ENCODE results near the gene GRIN2A. TPM values are rescaled to one million over a fixed set of nuclear protein-coding genes. Genes with fewer than 3 reads are reported as not detected.

The GRIN2A gene
- polyA plus RNA-seq, 1 experiment = not detected

DNA sequence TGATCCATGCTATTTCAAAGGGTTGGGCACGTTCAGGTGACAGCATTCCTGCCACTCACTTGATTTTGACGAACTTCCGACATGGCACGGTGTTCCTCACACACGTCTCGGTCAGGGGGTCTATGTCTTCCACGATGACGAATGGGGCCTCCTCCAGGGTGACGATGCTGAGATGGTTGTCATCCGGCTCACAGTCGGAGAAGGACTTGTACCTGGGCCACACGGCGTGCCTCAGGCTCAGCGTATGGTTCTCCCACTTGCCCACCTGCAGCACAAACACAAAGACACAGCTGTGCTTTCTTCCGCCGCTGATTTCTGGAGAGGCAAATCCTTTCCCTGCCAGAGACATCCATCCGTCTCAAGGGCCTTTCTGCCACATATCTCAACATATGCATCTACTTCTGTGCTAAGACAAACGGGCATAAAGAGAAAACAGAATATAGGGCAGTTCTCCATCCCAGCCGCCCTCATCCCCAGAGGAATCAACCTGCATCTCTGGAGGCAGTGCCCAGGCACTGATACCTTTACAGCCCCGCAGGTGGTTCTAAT, 332.5 kb downstream of the GRIN2A start:
- TF ChIP-seq, protein P1, sequence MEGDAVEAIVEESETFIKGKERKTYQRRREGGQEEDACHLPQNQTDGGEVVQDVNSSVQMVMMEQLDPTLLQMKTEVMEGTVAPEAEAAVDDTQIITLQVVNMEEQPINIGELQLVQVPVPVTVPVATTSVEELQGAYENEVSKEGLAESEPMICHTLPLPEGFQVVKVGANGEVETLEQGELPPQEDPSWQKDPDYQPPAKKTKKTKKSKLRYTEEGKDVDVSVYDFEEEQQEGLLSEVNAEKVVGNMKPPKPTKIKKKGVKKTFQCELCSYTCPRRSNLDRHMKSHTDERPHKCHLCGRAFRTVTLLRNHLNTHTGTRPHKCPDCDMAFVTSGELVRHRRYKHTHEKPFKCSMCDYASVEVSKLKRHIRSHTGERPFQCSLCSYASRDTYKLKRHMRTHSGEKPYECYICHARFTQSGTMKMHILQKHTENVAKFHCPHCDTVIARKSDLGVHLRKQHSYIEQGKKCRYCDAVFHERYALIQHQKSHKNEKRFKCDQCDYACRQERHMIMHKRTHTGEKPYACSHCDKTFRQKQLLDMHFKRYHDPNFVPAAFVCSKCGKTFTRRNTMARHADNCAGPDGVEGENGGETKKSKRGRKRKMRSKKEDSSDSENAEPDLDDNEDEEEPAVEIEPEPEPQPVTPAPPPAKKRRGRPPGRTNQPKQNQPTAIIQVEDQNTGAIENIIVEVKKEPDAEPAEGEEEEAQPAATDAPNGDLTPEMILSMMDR (IDR thresholded peaks at IDR 0.05; ENCODE audit: insufficient read depth, low read depth, low read length) = no peak
- CTCF ChIA-PET = no interaction called here
- H3K4me3 ChIP-seq (ENCODE audit: low read depth, low read length) = no peak overlapping the region

DNA sequence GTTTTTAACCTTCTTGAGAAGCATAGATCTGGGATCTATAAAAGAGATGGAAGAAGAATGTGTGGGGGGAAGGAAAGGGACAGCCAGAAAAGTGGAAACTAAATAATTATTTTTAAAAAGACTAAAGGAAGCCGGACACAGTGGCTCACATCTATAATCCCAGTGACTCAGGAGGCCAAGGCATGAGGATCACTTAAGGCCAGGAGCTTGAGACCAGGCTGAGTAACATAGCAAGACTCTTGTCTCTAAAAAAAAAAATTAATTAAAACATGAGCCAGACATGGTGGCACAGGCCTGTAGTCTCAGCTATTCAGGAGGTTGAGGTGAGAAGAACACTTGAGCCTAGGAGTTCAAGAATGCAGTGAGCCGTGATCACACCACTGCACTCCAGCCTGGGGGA, 335.1 kb downstream of the GRIN2A start:
- Histone ChIP-seq H3K36me3 (ENCODE audit: control insufficient read depth, insufficient read depth, low read length) (no peaks in the 10 kb centered on the region), H3K4me3 (ENCODE audit: low read depth, low read length) (no peak overlapping the region), H3K27me3 (ENCODE audit: control insufficient read depth, insufficient read depth, low read length) (no peaks in the 10 kb centered on the region)
- ChIA-PET CTCF (interaction anchor here (0.6 kb wide), 1 partner anchor 275 kb away, joined by 3 read pairs; no protein-coding TSS in a partner anchor), POLR2A (no interaction called here)
- TF ChIP-seq, protein P1 (IDR thresholded peaks at IDR 0.05; ENCODE audit: insufficient read depth, low read depth, low read length) = no peak
- DNase-seq (ENCODE audit: low read depth) = no peak

More for the DNA sequence above, 332.5 kb downstream of the GRIN2A start:
- POLR2A ChIA-PET = no interaction called here
- DNase-seq (ENCODE audit: low read depth) = no peak
- H3K27me3 ChIP-seq (ENCODE audit: control insufficient read depth, insufficient read depth, low read length) = no peaks in the 10 kb centered on the region
- no peaks in the 10 kb centered on the region for H3K36me3 ChIP-seq (ENCODE audit: control insufficient read depth, insufficient read depth, low read length)

DNA sequence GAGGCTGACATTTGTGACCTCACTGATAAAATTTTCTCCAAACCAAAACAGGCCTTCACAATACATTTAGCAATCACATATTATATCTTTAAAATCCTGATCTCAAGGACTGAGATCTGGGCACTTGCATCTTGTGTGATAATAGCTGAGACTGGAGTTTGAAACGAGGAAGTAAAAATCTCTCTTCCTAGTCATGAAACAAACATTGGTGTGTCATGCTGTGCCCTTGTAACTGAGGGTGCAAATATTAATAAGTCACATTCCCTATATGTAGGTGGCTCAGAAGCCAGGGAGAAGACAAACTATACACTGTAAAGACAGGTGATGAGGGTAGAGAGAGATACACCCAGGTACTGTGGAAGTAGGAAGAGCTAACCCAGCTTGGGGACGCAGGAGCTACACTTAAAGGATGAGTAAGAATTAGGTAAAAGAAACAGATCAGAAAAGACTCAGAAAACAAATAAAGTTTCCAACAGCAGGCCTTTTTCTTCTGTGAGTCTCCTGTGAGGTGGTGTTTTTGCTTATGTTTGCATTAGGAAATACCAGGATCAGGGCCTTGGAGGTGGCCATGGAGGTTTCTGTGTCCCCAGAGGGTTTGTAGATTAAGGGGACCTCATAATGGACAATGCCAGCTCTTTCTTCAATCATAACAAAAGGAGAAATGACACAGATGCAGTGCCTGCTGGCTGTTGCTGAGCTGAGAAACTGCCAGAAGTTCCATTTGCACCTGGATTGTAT, 335.7 kb downstream of the GRIN2A start:
- CTCF ChIA-PET = interaction anchor here (0.6 kb wide), 1 partner anchor 276 kb away, joined by 3 read pairs; no protein-coding TSS in a partner anchor

DNA sequence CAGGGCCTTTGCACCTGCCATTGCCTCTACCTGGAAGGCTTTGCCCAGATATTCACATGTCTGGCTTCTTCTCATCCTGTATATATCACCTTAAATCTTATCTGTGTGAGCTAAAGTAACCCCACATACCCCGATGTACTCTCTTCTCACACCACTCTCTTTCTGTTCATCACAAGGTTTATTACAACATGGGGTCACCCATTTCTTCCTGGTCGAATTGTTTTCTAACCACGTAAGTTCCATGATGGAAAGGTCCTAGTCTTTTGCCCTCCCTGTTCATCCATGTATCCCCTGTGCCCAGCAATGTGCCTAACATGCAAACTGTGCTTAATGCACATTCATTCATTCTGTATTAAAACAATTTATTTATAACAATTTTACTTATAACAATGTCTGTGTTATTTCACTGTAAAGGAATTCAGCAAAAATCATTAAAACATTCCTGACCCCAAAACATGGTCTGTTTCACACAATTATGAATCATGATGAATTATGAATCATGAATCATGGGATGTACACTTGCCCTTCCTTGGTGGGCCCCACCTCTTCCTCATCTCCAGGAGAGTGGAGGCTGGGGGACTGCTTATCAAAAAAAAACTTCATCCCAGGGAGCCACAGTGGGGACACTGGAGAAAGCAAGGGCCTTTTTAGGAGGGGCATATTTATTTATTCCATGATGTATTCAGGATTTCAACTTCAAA, 336.4 kb downstream of the GRIN2A start:
- ChIA-PET POLR2A (no interaction called here), CTCF (interaction anchor here (1.2 kb wide), 1 partner anchor 335 kb away, joined by 3 read pairs; no protein-coding TSS in a partner anchor)
- Histone ChIP-seq H3K4me3 (ENCODE audit: low read depth, low read length) (no peak overlapping the region), H3K36me3 (ENCODE audit: control insufficient read depth, insufficient read depth, low read length) (no peaks in the 10 kb centered on the region), H3K27me3 (ENCODE audit: control insufficient read depth, insufficient read depth, low read length) (no peaks in the 10 kb centered on the region)
- TF ChIP-seq, protein P1 (IDR thresholded peaks at IDR 0.05; ENCODE audit: insufficient read depth, low read depth, low read length) = no peak
- no peak for DNase-seq (ENCODE audit: low read depth)

More for the DNA sequence above, 335.7 kb downstream of the GRIN2A start:
- Histone ChIP-seq H3K36me3 (ENCODE audit: control insufficient read depth, insufficient read depth, low read length) (no peaks in the 10 kb centered on the region), H3K4me3 (ENCODE audit: low read depth, low read length) (no peak overlapping the region), H3K27me3 (ENCODE audit: control insufficient read depth, insufficient read depth, low read length) (no peaks in the 10 kb centered on the region)
- TF ChIP-seq, protein P1 (IDR thresholded peaks at IDR 0.05; ENCODE audit: insufficient read depth, low read depth, low read length) = no peak
- DNase-seq (ENCODE audit: low read depth) = no peak
- POLR2A ChIA-PET = no interaction called here

DNA sequence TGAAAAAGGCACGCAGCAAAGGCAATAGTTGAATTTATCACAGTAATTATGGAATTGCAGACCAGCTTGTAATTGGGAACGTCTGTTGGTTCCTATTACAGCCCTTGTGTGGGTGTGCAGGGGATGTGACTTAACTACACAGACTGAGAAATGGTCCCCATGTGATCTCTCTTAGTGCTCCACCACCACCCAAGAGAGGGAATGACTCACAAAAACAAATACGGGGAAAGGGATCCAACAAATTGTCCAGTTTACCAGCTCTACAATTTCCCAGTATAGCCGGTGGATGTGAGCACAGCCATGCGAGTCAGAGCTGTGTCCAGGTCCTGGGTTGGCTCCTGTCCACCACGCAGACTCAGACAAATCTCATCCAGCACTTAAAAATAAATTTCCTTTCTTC, 337.9 kb downstream of the GRIN2A start:
- Histone ChIP-seq H3K36me3 (ENCODE audit: control insufficient read depth, insufficient read depth, low read length) (no peaks in the 10 kb centered on the region), H3K27me3 (ENCODE audit: control insufficient read depth, insufficient read depth, low read length) (no peaks in the 10 kb centered on the region), H3K4me3 (ENCODE audit: low read depth, low read length) (no peak overlapping the region)
- peak; percentile 28 for DNase-seq (ENCODE audit: low read depth)
- ChIA-PET POLR2A (no interaction called here), CTCF (interaction anchor here (1.2 kb wide), 1 partner anchor 336 kb away, joined by 3 read pairs; no protein-coding TSS in a partner anchor)
- TF ChIP-seq, protein P1 (IDR thresholded peaks at IDR 0.05; ENCODE audit: insufficient read depth, low read depth, low read length) = no peak
